ENCODE data around the gene DPYSL3.

Gene DPYSL3

DNA sequence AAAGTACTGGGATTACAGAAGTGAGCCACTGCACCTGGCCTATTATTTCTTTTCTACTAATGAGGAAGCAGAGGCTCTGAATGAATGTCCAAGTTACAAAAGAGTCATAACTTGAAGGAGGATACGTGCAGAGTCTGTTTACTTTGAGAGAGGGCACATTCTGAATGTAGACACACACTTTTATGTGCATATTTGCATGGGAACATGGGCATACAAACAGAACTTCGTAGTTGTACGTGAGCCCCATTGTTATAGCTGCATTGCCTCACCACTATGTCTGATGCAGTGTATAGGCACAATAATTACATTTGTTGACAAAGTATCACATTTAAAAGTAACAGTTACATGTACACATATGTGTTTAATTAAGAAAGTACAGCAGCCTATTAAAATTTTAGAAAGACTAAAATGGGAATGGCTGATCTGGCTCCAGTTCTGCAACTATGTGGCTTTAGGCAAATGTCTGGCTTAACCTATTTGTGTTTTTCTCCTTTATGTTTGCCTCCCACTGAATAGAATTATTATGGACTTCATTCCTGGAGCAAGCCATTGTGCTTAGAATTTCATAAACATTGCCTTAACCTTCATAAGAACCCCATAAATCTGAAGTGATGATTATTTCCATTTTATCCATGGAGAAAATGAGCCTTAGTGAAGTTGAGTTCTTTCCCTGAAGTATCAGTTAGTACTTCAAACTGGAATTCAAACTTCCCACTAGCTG is 3.0 kb upstream of the DPYSL3 start:
- DNase-seq = no peak

- no peak for DNase-seq
Observed at GRCh38 chr5:147510885-147511284, 1.0 kb upstream of the DPYSL3 start.

- DNase-seq = no peak
Observed at GRCh38 chr5:147509041-147509709, 693 bp downstream of the DPYSL3 start.

GRCh38 chr5:147508711-147509040 is 1.2 kb downstream of the DPYSL3 start:
- DNase-seq = no peak

DNA sequence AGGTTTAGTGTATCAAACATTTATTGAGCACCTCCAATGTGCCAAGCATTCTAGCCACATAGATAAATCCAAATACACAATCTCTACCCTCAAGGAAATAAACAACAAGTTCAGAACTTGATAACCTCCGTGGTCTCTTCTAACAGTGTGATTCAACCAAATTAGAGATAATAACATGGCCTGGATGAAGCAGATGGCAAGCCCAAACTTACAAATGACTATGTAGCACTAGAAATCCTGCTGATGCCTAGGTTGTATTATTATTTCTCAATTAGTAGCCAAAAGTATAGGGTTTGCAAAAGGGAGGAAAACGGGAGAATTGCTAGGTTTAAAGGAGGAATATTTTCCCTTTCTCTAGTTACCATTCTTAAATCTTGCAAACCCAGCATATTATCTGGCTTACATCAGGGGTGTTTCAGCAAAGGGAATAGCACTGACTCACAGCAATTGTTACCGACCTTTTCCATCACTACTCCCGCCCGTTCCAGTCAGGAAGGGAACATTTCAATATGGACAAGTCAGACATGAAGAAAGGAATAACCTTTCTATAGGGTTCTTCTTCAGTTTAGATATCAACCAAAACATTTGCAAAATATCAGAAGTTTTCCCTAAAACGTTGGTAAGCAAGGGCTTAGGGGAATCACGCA is 2.3 kb downstream of the DPYSL3 start:
- no peak for DNase-seq

GRCh38 chr5:147504535-147504934 is 5.3 kb downstream of the DPYSL3 start:
- DNase-seq = no peak

- DNase-seq = no peak
Observed at GRCh38 chr5:147504011-147504410, 5.9 kb downstream of the DPYSL3 start.

DNA sequence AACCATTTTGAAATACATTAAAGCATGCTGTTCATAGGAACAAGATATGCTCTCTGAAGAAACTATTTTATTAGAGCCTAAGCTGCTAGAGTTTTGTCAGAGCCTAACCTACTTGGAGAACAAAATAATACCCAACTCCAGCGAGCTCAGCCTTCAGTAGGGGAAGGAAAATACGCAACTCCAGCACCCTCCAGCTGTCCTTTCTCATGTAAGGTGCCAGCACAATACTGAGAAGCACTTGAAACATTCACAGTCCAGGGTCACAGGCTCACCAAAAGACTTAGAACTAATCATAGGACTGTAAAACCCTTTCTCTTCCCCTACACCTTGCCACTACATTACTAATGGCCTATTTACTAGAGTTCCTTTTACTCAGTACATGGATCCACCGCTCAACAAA is 18.9 kb downstream of the DPYSL3 start:
- no peak for DNase-seq

GRCh38 chr5:147487031-147487750 is 22.7 kb downstream of the DPYSL3 start:
- DNase-seq = no peak

GRCh38 chr5:147485814-147486213 is 24.1 kb downstream of the DPYSL3 start:
- DNase-seq = no peak

DNA sequence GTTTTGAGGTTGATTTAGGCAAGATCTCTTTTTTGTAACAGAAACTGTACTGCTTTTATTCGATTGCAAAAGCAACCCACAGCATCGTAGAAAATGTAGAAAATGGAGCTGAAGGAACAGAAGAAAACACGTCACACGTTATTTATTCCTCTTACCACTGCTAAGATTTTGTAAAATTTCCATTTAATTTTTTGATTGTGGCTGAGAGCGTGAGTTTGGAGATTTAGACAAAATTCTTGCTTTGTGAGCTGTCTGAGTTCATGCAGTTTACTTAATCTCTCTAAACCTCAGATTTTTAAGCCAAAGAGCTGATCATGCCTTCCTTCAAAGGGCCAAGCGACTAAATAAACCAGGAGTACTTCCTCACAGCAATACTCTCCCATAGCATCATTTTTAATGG is 24.8 kb downstream of the DPYSL3 start:
- DNase-seq = no peak

- no peak for DNase-seq
Observed at GRCh38 chr5:147484708-147485020, 25.2 kb downstream of the DPYSL3 start.

- DNase-seq = no peak
Observed at GRCh38 chr5:147483961-147484707, 25.7 kb downstream of the DPYSL3 start.

DNA sequence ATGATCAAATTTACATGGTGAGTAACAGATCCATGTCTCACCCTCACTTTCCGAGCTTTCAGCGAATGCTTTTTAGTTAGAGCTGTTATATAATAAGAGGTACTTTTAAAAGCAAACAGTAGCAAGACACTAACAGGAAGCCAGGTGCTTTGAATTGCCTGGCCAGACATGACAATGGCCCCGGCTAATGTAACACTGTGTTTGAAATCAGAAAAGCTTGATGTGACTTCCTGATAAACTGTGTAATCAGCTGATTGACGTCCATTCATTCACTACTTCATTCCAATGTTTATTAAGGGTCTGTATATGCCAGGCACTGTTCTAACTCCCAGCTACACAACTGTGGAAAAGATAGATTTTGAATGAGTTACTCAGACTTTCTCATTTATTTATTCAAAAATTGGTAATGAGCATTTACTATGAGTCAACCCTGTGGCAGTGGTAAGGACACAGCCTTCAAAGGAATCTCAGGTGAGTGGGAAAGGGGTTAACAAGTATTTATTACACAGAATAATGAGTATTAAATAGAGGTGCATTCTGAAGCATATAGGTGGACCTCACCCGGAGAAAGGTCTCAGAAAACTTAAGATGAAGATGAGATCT is 26.6 kb downstream of the DPYSL3 start:
- peak; percentile 15 for DNase-seq

GRCh38 chr5:147482706-147483180 is 27.1 kb downstream of the DPYSL3 start:
- DNase-seq = no peak

GRCh38 chr5:147481874-147482705 is 27.8 kb downstream of the DPYSL3 start:
- DNase-seq = no peak

GRCh38 chr5:147481376-147481775 is 28.5 kb downstream of the DPYSL3 start:
- DNase-seq = no peak

GRCh38 chr5:147479949-147480348 is 29.9 kb downstream of the DPYSL3 start:
- no peak for DNase-seq

DNA sequence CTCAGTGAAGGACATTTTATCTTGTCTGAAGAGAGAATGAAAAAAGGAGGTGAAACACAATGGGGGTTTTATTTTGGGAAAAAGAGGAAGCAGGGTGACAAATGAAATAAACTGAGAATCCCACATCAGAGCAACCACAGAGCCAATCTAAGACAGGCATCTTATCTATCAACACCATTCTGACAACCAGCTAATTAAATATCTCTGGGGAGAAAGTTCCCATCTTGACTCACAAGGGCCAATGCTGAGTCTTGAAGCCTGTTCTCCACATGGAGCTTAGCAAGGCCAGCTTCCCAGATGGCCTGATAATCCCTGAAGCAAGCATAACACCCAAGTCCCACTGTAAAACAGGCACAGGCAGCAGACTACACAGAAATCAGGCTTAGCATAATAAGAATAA is 30.4 kb downstream of the DPYSL3 start:
- no peak for DNase-seq

DNA sequence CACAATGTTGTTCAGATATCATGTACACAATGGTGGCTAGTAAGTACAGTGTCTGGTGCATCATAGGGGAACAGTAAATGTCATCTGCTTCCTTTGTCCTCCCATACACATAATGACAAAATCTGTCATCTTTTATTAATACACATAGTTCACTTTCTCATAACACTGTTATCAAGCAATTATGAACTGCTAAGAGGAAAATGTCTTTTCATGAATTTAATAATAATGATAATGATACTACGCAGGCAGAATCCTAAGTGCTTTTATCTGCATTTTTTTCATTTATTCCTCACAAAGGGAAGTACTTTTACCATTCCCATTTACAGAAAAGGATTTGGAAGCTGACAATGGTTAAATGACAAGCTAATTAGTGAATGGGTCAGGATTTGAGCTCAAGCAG is 35.7 kb downstream of the DPYSL3 start:
- no peak for DNase-seq

GRCh38 chr5:147472664-147473475 is 37.0 kb downstream of the DPYSL3 start:
- DNase-seq = no peak

Measured in NCI-H2107 (cell line).